HFF-Myc (cell line): ENCODE data around the gene NLRX1.
A peak's percentile ranks its signal among the peaks of the same experiment; 100 is the strongest.

Experiments
- DNase-seq: peaks from one replicate; pipeline ENCODE4 v3.0.0-alpha.2; 2011; ENCODE audit warnings: low read depth; ENCODE audit errors: extremely low read depth
- H3K4me3 ChIP-seq: replicated peaks from 2 replicates; pipeline ENCODE4 v1.5.1; 2011; ENCODE audit warnings: low read depth, mild to moderate bottlenecking, control low read depth, low read length
- TF ChIP-seq, protein P1 (sequence below): IDR thresholded peaks from 2 replicates; pipeline ENCODE4 v1.5.1; 2012; ENCODE audit warnings: mild to moderate bottlenecking, low read depth, low read length, control low read depth; ENCODE audit errors: missing control alignments

NLRX1 gene

DNA sequence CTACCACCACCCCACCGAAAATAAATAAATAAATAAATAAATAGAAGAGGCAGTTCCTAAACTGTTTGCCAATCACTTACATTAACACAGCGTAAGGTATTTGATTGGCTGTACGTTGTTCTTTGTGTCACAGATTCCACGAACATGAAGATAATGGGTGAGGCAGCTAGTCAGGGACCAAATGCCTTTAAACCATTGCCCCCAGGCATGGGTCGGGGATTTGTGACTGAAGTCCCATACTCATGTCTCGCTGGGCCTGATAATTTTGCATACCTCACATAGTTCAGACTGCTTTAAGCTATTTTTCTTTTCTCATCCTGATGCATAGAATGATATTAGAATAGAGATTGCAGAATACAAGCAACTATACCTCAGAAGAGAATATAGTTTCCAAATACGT, 34.0 kb downstream of the NLRX1 start:
- no peak for DNase-seq
- TF ChIP-seq, protein P1, sequence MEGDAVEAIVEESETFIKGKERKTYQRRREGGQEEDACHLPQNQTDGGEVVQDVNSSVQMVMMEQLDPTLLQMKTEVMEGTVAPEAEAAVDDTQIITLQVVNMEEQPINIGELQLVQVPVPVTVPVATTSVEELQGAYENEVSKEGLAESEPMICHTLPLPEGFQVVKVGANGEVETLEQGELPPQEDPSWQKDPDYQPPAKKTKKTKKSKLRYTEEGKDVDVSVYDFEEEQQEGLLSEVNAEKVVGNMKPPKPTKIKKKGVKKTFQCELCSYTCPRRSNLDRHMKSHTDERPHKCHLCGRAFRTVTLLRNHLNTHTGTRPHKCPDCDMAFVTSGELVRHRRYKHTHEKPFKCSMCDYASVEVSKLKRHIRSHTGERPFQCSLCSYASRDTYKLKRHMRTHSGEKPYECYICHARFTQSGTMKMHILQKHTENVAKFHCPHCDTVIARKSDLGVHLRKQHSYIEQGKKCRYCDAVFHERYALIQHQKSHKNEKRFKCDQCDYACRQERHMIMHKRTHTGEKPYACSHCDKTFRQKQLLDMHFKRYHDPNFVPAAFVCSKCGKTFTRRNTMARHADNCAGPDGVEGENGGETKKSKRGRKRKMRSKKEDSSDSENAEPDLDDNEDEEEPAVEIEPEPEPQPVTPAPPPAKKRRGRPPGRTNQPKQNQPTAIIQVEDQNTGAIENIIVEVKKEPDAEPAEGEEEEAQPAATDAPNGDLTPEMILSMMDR, result no peak
- H3K4me3 ChIP-seq, result no peak overlapping the region

GRCh38 chr11:119204066-119204465, 35.5 kb downstream of the NLRX1 start:
- H3K4me3 ChIP-seq, result no peak overlapping the region
- no peak for DNase-seq
- TF ChIP-seq, protein P1, result no peak

GRCh38 chr11:119205080-119205479, 36.6 kb downstream of the NLRX1 start:
- DNase-seq, result no peak
- TF ChIP-seq, protein P1, result no peak

DNA sequence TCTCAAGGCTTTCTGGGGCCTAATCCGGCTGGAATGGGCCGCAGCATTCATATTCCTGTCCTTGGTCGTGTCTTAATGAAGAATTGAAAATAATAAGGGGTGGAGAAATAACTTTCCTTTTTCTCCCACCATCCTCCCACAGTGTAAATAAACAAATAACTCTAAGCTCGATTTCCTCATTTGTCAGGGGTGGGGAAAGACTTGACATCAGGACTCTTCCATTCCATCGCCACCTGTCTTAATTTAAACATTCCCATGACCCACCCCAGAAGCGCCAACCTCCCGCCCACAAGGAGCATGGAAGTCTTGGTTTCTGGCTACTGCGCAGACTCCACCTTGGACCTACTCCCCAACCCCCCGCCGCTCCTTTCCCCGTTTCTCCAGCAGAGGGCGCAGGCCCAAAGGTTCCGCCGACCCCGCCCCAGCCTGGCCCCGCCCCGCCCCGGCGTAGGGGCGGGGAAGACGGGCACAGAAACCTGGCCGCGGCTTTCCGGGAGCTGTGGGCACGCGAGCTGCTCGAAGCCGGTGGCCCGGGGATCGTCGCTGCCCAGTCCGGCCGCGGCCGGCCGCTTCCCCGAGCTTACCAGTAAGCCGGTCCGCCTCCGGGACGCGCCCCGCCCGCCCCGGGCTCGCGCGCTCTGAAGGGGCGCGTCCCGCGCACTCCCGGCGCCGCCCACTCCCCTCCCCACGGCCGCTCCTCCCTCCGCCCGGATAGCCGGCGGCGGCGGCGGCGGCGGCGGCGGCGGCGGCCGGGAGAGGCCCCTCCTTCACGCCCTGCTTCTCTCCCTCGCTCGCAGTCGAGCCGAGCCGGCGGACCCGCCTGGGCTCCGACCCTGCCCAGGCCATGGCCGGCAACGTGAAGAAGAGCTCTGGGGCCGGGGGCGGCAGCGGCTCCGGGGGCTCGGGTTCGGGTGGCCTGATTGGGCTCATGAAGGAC, 37.3 kb downstream of the NLRX1 start, which contains the start of gene CBL:
Gene CBL, plus strand, starts transcription at position 766 of the 937 bp plus-strand sequence. Its CDS starts 79 bp downstream, at position 845.
- TF ChIP-seq, protein P1, result peak; percentile 78
- peak; percentile 72 for DNase-seq

More at GRCh38 chr11:119205080-119205479, 36.6 kb downstream of the NLRX1 start:
- peak overlapping the region; percentile 81 for H3K4me3 ChIP-seq

DNA sequence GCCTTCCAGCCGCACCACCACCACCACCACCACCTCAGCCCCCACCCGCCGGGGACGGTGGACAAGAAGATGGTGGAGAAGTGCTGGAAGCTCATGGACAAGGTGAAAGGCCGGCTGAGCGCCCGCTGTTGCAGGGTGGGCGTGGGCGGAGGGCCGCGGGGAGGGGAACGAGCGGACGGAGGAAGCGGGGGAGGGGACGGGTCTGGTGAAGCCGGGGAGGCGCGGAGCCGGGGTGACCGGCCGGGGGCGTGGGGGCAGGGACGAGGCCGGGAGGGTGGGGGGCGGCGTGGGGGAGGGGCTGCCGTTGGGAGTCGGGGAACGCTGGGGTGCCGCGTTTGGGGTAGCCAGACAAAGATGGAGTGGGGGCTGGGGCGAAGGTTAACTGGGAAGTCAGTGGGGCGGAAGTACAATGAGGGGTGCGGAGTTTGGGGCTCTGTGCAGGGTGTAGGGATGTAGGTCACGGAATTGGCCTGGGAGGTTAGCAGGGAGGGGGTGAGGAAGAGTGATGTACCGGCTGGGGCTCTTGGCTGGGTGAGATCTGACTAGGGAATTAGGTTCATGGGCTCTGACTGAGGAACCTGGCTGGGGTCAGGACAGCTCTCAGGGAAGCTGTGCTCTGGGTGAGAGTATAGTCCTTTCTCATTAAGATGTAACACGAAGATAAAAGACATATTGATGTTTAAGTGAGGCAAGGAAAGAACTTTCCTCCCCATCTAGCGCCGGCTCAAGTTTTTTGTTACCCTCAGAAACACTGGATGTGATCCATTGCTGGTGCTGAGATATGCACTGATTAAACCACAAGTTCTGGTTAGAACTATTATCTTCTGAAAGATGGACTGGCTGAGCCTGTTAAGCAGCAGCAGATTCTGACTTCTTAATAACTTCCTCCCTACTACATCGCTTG, 38.2 kb downstream of the NLRX1 start:
- TF ChIP-seq, protein P1, result no peak
- H3K4me3 ChIP-seq, result peak overlapping the region; percentile 81
- no peak for DNase-seq

More for the DNA sequence above, 37.3 kb downstream of the NLRX1 start, which contains the start of gene CBL:
- H3K4me3 ChIP-seq, result peak within 1 kb of the TSS; percentile 81

- TF ChIP-seq, protein P1, result no peak
- peak overlapping the region; percentile 81 for H3K4me3 ChIP-seq
- no peak for DNase-seq
Measured at GRCh38 chr11:119207415-119207960, 39.0 kb downstream of the NLRX1 start.
